ENCODE results near the gene RASA3. TPM values are rescaled to one million over a fixed set of nuclear protein-coding genes. Genes with fewer than 3 reads are reported as not detected.

RASA3 gene
- total and polyA plus RNA-seq, 2 of the 4 experiments (the other 2 are of a cell fraction): 21.0 to 31.4 TPM

- no peak for TF ChIP-seq SMC3 (IDR thresholded peaks at IDR 0.05; ENCODE audit: low read depth, low read length)
- TF ChIP-seq RFX5 (IDR thresholded peaks at IDR 0.05; ENCODE audit: low read depth, low read length): no peak
Measured at GRCh38 chr13:114033541-114034315, 98.7 kb downstream of the RASA3 start (continued).

DNA sequence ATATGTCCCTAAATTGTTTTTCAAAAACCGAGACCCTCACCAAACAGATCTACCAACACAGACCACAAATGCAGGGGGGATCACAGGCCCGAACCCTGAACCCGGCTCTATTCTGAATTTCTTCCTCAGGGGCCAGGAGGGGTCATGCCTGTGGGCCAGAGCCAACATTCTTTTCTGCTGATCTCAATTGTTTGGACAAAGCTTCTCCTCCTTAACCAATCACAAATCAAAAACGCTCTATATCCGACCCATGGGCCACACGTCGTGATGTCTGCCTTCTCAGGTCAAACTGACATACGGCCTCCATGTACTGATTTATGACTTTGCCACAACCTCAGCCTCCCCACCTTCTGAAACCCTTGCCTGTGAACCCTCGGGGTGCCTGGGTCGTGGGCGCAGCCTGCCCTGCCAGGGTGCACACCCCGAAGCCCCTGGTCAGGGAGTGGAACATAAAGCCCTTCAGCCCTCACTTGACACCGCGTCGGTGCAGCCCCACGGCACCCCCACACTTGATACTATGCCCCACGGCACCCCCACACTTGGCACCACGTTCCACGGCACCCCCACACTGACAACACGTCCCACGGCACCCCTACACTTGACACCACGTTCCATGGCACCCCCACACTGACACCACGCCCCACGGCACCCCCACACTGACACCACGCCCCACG is 100.2 kb downstream of the RASA3 start:
- Histone ChIP-seq H4K20me1 (ENCODE audit: insufficient read depth, low read length) (peaks cover 77% of the 10 kb centered on the region), H2AK9ac (replicated peaks; ENCODE audit: low read depth, low read length, poor library complexity) (peak overlapping the region; percentile 81), H3K36me3 (ENCODE audit: control insufficient read depth, insufficient read depth, low read length) (peaks cover 35% of the 10 kb centered on the region), H2BK120ac (ENCODE audit: low read depth, low read length) (peak overlapping the region; percentile 80), H2BK5ac (ENCODE audit: low read depth, low read length, poor library complexity, severe bottlenecking) (peak overlapping the region; percentile 95), H2AK5ac (ENCODE audit: low read depth, low read length) (peak overlapping the region; percentile 94), H4K8ac (ENCODE audit: low read depth in 2 of 2, low read length in 2 of 2) (peak overlapping the region in 1 of 2 experiments; percentile 66; a peak in 2 of 4 replicates), H3K4me2 (ENCODE audit: low read depth, low read length) (no peak overlapping the region), H4K5ac (ENCODE audit: low read depth, low read length) (peak overlapping the region; percentile 19), H3K56ac (ENCODE audit: extremely low read depth, insufficient read depth, low read length) (no peak overlapping the region), H3K9me3 (ENCODE audit: control insufficient read depth, insufficient read depth, low read length) (no peaks in the 10 kb centered on the region), H3K18ac (ENCODE audit: low read depth, low read length) (peak overlapping the region; percentile 5; the same call in 1 of the 2 replicates), H3K4me1 (ENCODE audit: control insufficient read depth, insufficient read depth, low read length) (peaks cover 42% of the 10 kb centered on the region), H3K23ac (ENCODE audit: low read depth, low read length) (peak overlapping the region; percentile 87), H3K27ac (ENCODE audit: insufficient read depth, low read length) (peak overlapping the region; percentile 91), H2AFZ (replicated peaks; ENCODE audit: low read length, poor library complexity) (peak overlapping the region; percentile 27), H3K9me1 (ENCODE audit: insufficient read depth, low read length) (peaks cover 40% of the 10 kb centered on the region), H3K27me3 (ENCODE audit: control insufficient read depth, insufficient read depth, low read length) (no peaks in the 10 kb centered on the region), H2BK15ac (ENCODE audit: low read depth, low read length) (no peak overlapping the region), H3K4ac (ENCODE audit: low read depth, low read length) (peak overlapping the region; percentile 93), H2BK20ac (ENCODE audit: low read depth, low read length) (0 out of 2 replicates have a peak overlapping the region, but pooled peaks have one; percentile 10), H4K91ac (ENCODE audit: insufficient read depth, low read depth, low read length) (peak overlapping the region; percentile 87), H3K14ac (replicated peaks; ENCODE audit: low read depth, low read length) (peak overlapping the region; percentile 64), H3K9ac (ENCODE audit: low read depth, low read length) (no peak overlapping the region), H3K79me1 (ENCODE audit: low read depth in 1 of 2, low read length in 2 of 2) (peaks cover 23 to 81% of the 10 kb centered on the region in 2 experiments), H3K4me3 (ENCODE audit: insufficient read depth, low read depth, low read length) (no peak overlapping the region)
- DNase-seq: peak; percentile 75
- ATAC-seq (ENCODE audit: low read depth): peak; percentile 67
- in situ Hi-C loops (cut with MboI; ENCODE audit: low sequenced_read_pairs): no loop called here
- TF ChIP-seq POLR2A (IDR thresholded peaks at IDR 0.05; ENCODE audit: low read depth, low read length): no peak
- TF ChIP-seq BHLHE40 (IDR thresholded peaks at IDR 0.05; ENCODE audit: low read depth, low read length): no peak
- intact Hi-C loops (cut with micrococcal nuclease): no loop called here
- POLR2A ChIA-PET (ENCODE audit: unreplicated experiment): no interaction called here
- CTCF ChIA-PET: no interaction called here
- 50% methylated on average over 14 of the region's 26 CpGs; no CpG with 5 or more reads in 1 of the 2 experiments for WGBS, 2 experiments (ENCODE audit: extremely low coverage in 2 of 2, insufficient read length in 1 of 2)
- BruUV-seq (replicated peaks): no TSS peak
- dilution Hi-C loops (cut with HindIII; ENCODE audit: low sequenced_read_pairs, unreplicated experiment): no loop called here

Measured in IMR-90 (cell line).